T-helper 1 cell (primary cell): Measurements from ENCODE around the gene GLOD5.
A peak's percentile ranks its signal among the peaks of the same experiment; 100 is the strongest.
"Not testable (repeated sequence)": the region's sequence is repeated elsewhere in the genome, so short reads cannot be mapped to it uniquely, and the experiment has no call there.

Source experiments
- DNase-seq, 5 donors: peaks; one replicate each; pipeline ENCODE4 v3.0.0-alpha.2; 2012 to 2020

The GLOD5 gene

GRCh38 chrX:48794911-48795515 lies 33.5 kb downstream of the GLOD5 start:
- no peak for DNase-seq

DNA sequence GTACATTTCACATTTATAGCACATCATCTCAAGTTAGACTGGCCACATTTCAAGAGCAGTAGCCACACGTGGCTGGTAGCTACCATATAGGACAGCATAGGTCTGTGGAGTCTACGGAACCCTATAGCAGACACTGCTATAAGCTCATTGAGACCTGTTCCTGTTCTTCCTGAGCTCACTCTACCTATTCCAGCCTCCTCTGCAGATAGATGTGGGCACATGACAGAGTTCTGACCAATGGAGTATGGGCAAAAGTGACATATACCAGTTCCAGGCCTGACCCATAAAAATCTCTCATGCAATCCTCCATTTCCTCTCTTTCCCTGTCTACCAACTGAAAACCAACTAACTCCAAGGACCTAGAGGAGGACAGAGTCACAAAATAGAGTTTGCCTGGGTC lies 36.8 kb downstream of the GLOD5 start:
- DNase-seq, result no peak

GRCh38 chrX:48800574-48801279 lies 39.2 kb downstream of the GLOD5 start:
- DNase-seq, result no peak

GRCh38 chrX:48801280-48802088 lies 39.9 kb downstream of the GLOD5 start, which contains the start of gene HDAC6:
Gene HDAC6, plus strand, starts transcription at chrX:48802067. Its CDS starts 626 bp downstream, at chrX:48802693.
- DNase-seq, result peak; percentile 91 to 99 (median 93)

- peak; percentile 20 to 81 (median 33) for DNase-seq
Observed at GRCh38 chrX:48802089-48802904, 40.8 kb downstream of the GLOD5 start.

DNA sequence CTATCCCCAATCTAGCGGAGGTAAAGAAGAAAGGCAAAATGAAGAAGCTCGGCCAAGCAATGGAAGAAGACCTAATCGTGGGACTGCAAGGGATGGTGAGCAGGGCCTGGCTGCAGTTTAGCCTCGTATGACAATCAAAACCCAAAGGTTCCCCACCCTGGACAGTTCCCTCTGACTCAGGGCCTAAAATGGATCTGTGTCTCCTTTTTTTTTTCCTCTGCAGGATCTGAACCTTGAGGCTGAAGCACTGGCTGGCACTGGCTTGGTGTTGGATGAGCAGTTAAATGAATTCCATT lies 41.3 kb downstream of the GLOD5 start:
- no peak for DNase-seq

DNA sequence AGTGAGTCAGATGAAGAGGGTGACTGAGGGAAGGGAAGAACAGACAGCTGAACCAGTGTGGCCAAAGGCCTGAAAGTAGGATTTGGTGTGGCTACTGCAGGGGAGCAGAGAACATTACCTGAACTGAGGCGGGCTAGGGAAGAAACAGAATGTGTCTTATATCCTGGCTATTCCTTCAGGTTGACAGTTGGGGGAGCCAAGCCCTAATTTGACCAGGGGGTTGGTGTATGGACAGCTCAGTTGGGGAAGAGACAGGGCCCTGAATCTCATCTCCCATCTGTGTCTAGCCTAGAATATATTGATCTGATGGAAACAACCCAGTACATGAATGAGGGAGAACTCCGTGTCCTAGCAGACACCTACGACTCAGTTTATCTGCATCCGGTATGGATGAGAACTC lies 44.5 kb downstream of the GLOD5 start:
- DNase-seq, result no peak

DNA sequence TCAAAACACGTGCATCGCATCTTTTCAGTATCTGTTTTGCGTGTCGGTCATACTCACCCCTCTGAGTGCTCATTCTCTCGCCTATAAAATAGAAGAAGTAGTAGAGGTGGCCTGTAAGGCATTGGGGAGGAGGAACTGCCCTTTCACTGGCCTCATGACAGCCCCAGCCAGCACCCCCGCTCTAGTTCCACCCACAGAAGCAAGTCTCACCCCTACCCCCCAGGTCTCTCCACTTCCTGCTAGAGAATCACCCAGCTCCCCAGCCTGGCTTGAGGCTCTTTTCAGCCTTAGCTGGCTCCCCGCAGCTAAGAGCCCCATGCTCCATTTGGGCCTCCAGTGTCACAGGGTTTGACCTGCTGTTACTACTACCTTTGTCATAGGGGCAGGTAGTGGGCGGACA lies 52.1 kb downstream of the GLOD5 start:
- no peak for DNase-seq

DNA sequence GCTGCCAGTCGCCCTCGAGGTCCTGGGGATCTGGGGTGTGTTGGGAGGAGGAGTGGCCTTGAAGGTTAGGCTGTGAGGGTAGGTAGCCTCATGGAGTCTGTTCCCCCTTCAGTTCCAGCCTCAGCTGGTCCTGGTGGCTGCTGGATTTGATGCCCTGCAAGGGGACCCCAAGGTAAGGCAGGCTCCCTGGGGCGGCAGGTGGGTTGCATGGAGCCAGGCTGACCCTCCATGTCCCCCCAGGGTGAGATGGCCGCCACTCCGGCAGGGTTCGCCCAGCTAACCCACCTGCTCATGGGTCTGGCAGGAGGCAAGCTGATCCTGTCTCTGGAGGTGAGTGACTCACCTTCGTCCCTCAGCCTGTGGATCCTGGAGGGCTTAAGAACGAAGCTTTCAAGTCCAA lies 53.2 kb downstream of the GLOD5 start:
- DNase-seq, result no peak

DNA sequence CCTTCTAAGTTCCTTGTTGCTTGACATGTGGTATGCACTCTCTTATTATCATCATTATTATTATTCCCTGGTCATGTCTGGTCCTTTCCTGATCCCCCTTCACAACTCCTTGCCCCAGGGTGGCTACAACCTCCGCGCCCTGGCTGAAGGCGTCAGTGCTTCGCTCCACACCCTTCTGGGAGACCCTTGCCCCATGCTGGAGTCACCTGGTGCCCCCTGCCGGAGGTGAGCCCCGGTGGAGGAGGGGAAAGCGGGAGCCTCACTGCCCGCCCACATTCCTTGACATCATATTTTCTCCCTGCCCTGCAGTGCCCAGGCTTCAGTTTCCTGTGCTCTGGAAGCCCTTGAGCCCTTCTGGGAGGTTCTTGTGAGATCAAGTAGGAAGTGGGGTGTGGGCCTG lies 53.7 kb downstream of the GLOD5 start:
- DNase-seq, result no peak

DNA sequence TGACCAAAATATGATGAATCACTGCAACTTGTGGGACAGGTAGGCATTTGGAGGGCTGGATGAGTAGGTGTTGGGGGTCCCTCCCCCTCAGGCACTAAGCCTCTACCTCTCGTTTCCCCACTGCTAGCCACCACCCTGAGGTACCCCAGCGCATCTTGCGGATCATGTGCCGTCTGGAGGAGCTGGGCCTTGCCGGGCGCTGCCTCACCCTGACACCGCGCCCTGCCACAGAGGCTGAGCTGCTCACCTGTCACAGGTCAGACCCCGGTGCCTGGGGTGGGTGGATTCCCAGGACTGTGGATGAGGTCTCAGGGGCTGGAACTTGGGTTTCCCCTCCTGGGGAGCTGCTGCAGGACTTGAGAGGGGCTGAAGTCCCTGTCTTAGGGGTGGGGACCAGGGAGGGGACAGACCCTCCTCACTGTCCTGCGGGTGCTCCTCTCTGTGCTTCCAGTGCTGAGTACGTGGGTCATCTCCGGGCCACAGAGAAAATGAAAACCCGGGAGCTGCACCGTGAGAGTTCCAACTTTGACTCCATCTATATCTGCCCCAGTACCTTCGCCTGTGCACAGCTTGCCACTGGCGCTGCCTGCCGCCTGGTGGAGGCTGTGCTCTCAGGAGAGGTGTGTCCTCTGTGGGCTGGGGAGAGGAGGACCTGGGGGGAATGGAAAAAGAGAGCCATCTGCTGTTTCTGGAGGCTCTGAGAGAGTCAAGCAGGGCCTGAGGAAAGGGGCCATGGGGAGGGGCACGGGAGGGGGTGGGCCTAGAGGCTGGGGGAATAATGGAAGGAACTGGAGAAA lies 54.7 kb downstream of the GLOD5 start:
- DNase-seq, result no peak

- no peak for DNase-seq
Observed at GRCh38 chrX:48818098-48818497, 56.6 kb downstream of the GLOD5 start.

- no peak for DNase-seq
Observed at GRCh38 chrX:48818866-48819265, 57.3 kb downstream of the GLOD5 start.

DNA sequence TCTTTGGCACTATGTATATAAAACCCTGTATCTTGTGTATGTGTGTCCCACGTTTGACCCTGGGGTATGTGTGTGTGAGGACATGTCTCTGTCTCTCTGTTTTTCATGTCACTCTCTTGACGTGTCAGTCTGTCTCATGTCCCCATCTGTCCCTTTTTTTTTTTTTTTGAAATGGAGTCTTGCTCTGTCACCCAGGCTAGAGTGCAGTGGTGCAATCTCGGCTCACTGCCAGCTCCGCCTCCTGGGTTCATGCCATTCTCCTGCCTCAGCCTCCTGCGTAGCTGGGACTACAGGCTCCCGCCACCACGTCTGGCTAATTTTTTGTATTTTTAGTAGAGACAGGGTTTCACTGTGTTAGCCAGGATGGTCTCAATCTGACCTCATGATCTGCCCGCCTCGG lies 57.8 kb downstream of the GLOD5 start:
- DNase-seq, result not testable (repeated sequence)

DNA sequence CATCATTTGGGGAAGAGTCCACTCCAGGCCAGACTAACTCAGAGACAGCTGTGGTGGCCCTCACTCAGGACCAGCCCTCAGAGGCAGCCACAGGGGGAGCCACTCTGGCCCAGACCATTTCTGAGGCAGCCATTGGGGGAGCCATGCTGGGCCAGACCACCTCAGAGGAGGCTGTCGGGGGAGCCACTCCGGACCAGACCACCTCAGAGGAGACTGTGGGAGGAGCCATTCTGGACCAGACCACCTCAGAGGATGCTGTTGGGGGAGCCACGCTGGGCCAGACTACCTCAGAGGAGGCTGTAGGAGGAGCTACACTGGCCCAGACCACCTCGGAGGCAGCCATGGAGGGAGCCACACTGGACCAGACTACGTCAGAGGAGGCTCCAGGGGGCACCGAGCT lies 61.5 kb downstream of the GLOD5 start:
- no peak for DNase-seq
